Measurements from ENCODE around the gene CELF4.

Gene CELF4

GRCh38 chr18:37546651-37547050 is 18.9 kb downstream of the CELF4 start:
- DNase-seq (ENCODE audit: low spot score), result no peak

- no peak for DNase-seq (ENCODE audit: low spot score)
These were observed 19.4 kb downstream of the CELF4 start for GRCh38 chr18:37546272-37546537.

- no peak for DNase-seq (ENCODE audit: low spot score)
These were observed 19.9 kb downstream of the CELF4 start for GRCh38 chr18:37545461-37546271.

DNA sequence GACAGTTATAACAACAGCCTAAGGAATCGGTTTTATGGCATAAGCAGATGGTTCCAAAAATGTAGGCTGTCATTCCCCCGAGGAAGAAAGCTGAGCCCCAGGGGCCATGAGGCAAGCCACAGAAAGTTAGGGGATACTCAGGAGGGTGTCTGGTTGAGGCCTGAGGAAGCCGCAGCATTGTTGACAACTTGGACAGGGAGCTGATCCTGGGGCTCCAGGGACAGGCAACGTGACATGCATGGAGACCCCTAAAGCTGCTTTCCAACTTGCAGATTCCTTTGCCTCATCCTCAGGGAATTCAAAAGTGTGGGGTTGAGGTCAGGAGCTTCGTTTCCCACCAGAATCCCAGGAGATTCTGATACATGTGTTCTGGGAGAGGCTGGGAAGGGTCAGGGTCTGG is 20.9 kb downstream of the CELF4 start:
- no peak for DNase-seq (ENCODE audit: low spot score)

DNA sequence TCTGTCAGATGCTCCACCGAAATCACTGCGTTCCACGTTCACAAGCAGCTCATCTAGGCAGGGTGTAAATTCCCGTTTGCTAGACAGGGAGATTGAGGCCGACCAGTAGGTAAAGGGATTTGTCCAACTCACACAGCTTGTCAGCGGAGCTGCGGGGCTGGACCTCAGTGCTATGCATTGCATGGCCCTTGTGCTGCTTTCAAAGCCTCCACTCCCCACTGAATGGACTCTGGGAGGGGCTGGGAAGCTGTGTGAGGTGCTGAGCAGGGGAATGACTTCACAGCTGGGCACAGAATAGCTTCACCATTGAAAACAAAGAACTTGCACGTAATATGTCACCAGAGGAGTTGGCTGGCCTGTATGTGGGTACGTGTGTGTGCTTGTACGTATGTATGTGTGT is 21.4 kb downstream of the CELF4 start:
- DNase-seq (ENCODE audit: low spot score), result no peak

- no peak for DNase-seq (ENCODE audit: low spot score)
These were observed 22.3 kb downstream of the CELF4 start for GRCh38 chr18:37543321-37543720.

- no peak for DNase-seq (ENCODE audit: low spot score)
These were observed 24.1 kb downstream of the CELF4 start for GRCh38 chr18:37541517-37541916.

GRCh38 chr18:37540424-37541138 is 25.0 kb downstream of the CELF4 start:
- DNase-seq (ENCODE audit: low spot score), result no peak

- DNase-seq (ENCODE audit: low spot score), result no peak
These were observed 26.4 kb downstream of the CELF4 start for GRCh38 chr18:37539236-37539635.

GRCh38 chr18:37538526-37539205 is 26.9 kb downstream of the CELF4 start:
- DNase-seq (ENCODE audit: low spot score), result no peak

GRCh38 chr18:37537868-37538525 is 27.6 kb downstream of the CELF4 start:
- DNase-seq (ENCODE audit: low spot score), result peak; percentile 59

DNA sequence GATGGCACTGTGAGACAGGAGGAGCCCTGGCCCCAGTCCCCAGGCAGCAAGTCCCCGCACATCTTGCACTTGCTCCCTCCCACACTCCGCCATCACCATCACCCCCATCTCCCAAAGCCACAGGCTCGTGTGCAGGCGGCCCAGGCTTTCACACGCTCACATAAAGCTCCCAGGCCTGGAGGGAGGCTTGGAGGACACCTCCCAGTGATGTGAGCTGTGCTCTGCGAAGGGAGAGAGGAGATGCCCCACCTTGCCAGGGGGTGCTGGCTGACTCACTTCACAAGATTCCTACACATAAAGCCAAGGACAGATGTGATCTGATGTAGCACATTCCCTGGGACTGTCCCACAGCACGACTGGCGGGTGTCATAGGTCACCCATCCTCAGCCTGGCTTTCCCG is 28.9 kb downstream of the CELF4 start:
- no peak for DNase-seq (ENCODE audit: low spot score)

- no peak for DNase-seq (ENCODE audit: low spot score)
These were observed 29.6 kb downstream of the CELF4 start for GRCh38 chr18:37535968-37536367.

DNA sequence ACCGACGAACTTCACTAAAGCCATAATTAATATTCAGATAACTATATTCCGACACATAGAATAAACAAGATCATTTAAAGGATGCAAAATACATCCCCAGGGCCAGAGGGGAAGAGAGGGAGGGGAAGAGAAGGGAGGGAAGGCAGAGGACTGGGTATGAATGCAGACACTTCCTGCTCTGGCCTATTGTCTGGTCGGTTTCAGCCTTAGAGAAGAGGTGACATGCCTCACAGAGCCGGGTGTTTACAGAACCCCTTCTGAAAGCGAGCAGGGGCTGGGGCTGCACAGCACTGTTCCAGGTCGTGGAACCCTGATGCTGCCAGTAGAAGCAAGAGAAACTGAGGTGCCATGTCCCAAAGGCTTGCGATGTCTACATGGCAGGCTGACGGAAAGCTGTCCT is 31.0 kb downstream of the CELF4 start:
- no peak for DNase-seq (ENCODE audit: low spot score)

DNA sequence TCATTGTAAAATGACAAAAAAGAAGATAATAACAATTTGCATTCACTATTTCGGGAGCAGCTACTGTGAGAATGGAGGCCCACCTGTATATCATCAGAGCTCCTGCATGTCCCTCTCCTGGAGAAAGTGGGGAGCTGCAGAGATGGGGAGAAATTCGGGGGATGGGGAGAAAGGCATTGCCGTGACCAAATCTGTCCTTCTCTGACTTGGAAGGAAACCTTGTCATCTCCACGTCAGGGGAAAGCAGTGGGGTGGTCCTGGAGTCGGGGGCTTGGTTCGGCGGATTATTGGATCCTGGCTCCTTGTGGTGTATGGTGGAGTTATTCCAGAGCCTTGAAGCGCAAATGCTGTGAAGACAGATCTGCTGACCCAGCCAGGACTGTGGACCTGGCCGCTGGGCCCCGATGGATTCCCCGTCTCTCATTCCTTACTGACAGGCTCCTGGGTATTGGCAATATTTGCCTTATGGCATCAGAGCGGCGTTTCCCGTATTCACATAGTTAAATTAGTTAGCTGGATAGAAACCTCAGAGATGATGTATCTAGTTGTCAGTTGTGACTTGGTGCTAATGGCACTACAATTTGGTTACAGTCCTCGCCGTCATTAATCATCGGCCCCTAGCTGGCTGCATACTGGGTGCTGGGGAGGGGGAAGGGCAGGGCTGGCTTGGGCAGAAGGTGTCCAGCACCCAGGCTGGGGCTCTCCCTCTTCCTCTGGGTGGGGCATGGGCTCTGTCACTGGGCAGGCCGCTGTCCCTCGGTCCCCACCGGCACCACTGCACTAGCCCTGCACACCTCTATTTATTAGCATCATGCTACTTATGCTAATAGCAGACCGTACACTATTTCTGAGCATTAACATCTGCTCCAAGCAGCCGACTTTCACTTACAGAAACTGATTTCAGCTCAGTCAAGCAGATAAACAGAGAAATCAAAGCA is 31.7 kb downstream of the CELF4 start:
- DNase-seq (ENCODE audit: low spot score), result no peak

DNA sequence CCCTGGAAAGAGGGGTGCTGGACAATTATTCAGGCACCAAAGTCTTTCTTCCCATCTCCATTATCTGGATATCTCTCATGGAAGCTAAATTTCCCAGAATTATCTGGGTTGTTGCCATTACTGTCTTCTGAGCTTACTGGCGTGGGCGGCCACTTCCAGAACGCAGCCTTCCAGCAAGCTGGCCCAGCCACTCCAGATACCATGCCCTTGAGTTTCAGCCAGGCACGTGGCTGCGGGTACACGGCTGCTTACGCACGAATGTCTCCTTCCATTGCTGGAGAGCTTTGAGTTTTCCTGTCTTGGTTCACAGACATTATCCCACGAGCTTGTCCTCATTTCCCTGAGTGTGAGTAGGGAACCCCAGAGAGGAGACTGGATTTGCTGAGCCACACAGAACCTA is 32.7 kb downstream of the CELF4 start:
- DNase-seq (ENCODE audit: low spot score), result no peak

DNA sequence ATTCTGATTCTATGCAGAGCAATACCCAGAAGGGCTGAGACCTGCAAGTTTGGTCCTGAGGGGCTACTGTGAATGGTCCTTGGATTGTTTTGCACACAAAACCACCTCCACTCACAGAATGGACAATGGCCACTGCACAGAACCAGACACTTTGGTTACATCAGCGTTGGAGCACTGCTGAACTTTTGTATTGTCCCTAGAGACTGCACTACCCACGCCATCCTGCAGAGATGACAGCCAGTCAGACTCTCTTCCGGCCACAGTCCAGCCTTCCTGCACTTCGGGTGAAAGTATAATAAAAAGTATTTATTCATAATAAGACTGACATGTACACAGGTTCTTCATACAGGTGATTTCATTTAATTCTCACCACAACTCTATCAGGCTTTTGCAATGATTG is 35.7 kb downstream of the CELF4 start:
- peak; percentile 63 for DNase-seq (ENCODE audit: low spot score)

DNA sequence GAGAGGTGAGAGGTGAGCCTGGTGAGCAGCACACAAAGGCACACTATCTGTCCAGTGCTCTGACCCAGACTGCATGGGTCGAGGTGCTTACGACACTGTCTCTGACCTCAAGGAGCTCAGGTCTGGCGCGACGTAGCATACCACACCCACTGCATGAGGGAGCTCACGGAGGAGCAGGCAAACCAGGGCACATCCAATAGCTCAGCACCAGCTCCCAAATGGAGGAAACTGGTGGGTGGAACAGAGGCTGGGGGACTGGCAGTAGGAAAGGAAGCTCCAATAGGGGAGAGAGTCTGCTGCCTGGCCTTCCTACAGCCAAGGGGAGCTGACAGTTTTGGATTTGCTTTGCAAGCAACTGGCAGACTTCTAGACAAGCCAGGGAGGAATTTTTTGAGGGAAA is 36.3 kb downstream of the CELF4 start:
- DNase-seq (ENCODE audit: low spot score), result no peak

GRCh38 chr18:37527395-37527794 is 38.2 kb downstream of the CELF4 start:
- DNase-seq (ENCODE audit: low spot score), result no peak

- DNase-seq (ENCODE audit: low spot score), result no peak
These were observed 40.4 kb downstream of the CELF4 start for GRCh38 chr18:37525262-37525585.

- no peak for DNase-seq (ENCODE audit: low spot score)
These were observed 40.9 kb downstream of the CELF4 start for GRCh38 chr18:37524498-37525261.

Data from COLO829 (cell line).